Tongue (tissue), 2 donors: ENCODE measurements around the gene C6orf89. TPM values are rescaled to one million over a fixed set of nuclear protein-coding genes. Genes with fewer than 3 reads are reported as not detected.
A peak's percentile ranks its signal among the peaks of the same experiment; 100 is the strongest.

Experiments
- DNase-seq: peaks from one replicate; pipeline ENCODE4 v3.0.0-alpha.2; 2015
- total RNA-seq: library from RNA; depleted of rRNA; stranded (reverse); fragments of >200 nt; gene quantifications from one replicate; pipeline ENCODE4 v1.2.3, GENCODE V29; 2014

C6orf89 gene
- total RNA-seq, result 40.0 TPM

GRCh38 chr6:36885461-36886401 lies at the start of gene C6orf89:
TSS of gene C6orf89 (plus strand) at chr6:36885952. CDS start at chr6:36899445, 13,493 bp downstream.
- peak; percentile 99 for DNase-seq

GRCh38 chr6:36836111-36837021 lies 49.4 kb upstream of the C6orf89 start:
- DNase-seq, result no peak

- DNase-seq, result no peak
Measured at GRCh38 chr6:36837022-36837339, 48.8 kb upstream of the C6orf89 start.

GRCh38 chr6:36837686-36838085 lies 48.1 kb upstream of the C6orf89 start:
- DNase-seq, result no peak

GRCh38 chr6:36838896-36839748 lies 46.6 kb upstream of the C6orf89 start, which contains the start of gene CPNE5:
TSS of gene CPNE5 (minus strand) at chr6:36839444. CDS start at chr6:36839377, 67 bp downstream.
- peak; percentile 79 for DNase-seq

GRCh38 chr6:36839749-36840431 lies 45.9 kb upstream of the C6orf89 start:
- DNase-seq, result peak; percentile 78

- DNase-seq, result peak; percentile 79
Measured at GRCh38 chr6:36840432-36841403, 45.0 kb upstream of the C6orf89 start.

- no peak for DNase-seq
Measured at GRCh38 chr6:36841756-36842155, 44.0 kb upstream of the C6orf89 start.

GRCh38 chr6:36843170-36843569 lies 42.6 kb upstream of the C6orf89 start:
- DNase-seq, result no peak

GRCh38 chr6:36844232-36845170 lies 41.3 kb upstream of the C6orf89 start:
- DNase-seq, result no peak

- DNase-seq, result no peak
Measured at GRCh38 chr6:36845233-36845632, 40.5 kb upstream of the C6orf89 start.

GRCh38 chr6:36847152-36847551 lies 38.6 kb upstream of the C6orf89 start:
- no peak for DNase-seq

- no peak for DNase-seq
Measured at GRCh38 chr6:36847991-36848390, 37.8 kb upstream of the C6orf89 start.

GRCh38 chr6:36848658-36849441 lies 36.9 kb upstream of the C6orf89 start:
- DNase-seq, result peak; percentile 78

- DNase-seq, result no peak
Measured at GRCh38 chr6:36850021-36850420, 35.7 kb upstream of the C6orf89 start.

- peak; percentile 94 for DNase-seq
Measured at GRCh38 chr6:36851149-36851614, 34.6 kb upstream of the C6orf89 start.

GRCh38 chr6:36851626-36852025 lies 34.1 kb upstream of the C6orf89 start:
- DNase-seq, result peak; percentile 76
